Muscle layer of duodenum (tissue), 2 donors: ENCODE measurements around the gene S100A2.

Source experiments
- H3K27ac ChIP-seq: one replicate; pipeline ENCODE4 v1.7.0; 2013; ENCODE audit warnings: mild to moderate bottlenecking, low read length
- H3K27me3 ChIP-seq: one replicate; pipeline ENCODE4 v1.7.0; 2013; ENCODE audit warnings: low read depth, mild to moderate bottlenecking, control low read depth, low read length
- H3K36me3 ChIP-seq, 2 donors: one replicate each; pipeline ENCODE4 v1.7.0; 2013; ENCODE audit warnings: low read length in 2 of 2, control low read depth in 1 of 2, mild to moderate bottlenecking in 1 of 2; ENCODE audit not compliant: insufficient read depth in 2 of 2, control insufficient read depth in 1 of 2
- H3K4me1 ChIP-seq, 2 donors: one replicate each; pipeline ENCODE4 v1.7.0; 2013; ENCODE audit warnings: low read length in 2 of 2, mild to moderate bottlenecking in 2 of 2, control low read depth in 1 of 2, moderate library complexity in 1 of 2; ENCODE audit not compliant: insufficient read depth in 2 of 2, control insufficient read depth in 1 of 2
- H3K4me3 ChIP-seq, 2 donors: one replicate each; pipeline ENCODE4 v1.7.0; 2013; ENCODE audit warnings: low read length in 2 of 2, low read depth in 1 of 2, mild to moderate bottlenecking in 1 of 2
- H3K9me3 ChIP-seq, 2 donors: one replicate each; pipeline ENCODE4 v1.7.0; 2013; ENCODE audit warnings: low read length in 2 of 2, control low read depth in 1 of 2, mild to moderate bottlenecking in 1 of 2; ENCODE audit not compliant: control insufficient read depth in 1 of 2
- donor health status: healthy.

Gene S100A2

GRCh38 chr1:153534925-153535241, 30.8 kb downstream of the S100A2 start:
- Histone ChIP-seq H3K4me1 (peaks cover 28 to 39% of the 10 kb centered on the region in 2 donors), H3K4me3 (peak overlapping the region; percentile 85 to 89), H3K9me3 (no peaks in the 10 kb centered on the region), H3K36me3 (peaks cover 0 to 4% of the 10 kb centered on the region in 2 donors), H3K27ac (peak overlapping the region; percentile 99), H3K27me3 (no peaks in the 10 kb centered on the region)

DNA sequence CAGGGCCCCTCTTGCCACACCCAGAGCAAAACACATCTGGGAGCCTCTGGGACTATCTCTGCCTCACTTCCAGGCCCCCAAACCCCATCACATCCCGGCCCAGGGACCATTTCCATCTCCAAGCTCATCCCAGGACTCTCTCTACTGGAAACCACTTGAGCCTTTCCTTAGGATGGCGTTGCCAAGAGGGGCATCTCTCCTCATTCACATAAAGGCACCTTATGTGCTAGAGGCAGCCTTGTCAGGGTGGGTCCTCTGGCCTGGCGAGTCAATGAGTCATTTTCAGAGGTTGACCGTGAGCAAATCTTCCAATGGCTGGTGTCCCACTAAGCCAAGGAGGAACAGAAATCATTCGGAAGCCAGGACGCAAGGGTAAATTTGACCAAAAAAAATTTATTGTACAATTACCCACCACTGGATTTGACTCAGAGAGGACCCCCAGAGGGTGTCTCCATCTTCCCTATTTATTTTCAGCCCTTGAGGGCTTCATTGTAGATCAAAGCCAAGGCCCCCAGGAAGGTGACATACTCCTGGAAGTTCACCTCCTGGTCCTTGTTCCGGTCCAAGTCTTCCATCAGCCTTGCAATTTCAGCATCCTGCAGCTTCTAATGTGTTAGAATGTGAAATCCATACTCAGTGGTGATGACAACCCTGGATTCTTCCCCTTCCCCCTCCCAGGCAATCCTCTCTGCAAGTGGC, 31.3 kb downstream of the S100A2 start:
- Histone ChIP-seq H3K27ac (peak overlapping the region; percentile 99), H3K4me1 (peaks cover 28 to 39% of the 10 kb centered on the region in 2 donors), H3K27me3 (no peaks in the 10 kb centered on the region), H3K36me3 (peaks cover 0 to 4% of the 10 kb centered on the region in 2 donors), H3K4me3 (peak overlapping the region; percentile 85 to 89), H3K9me3 (no peaks in the 10 kb centered on the region)

- H3K27ac ChIP-seq: peak overlapping the region; percentile 99
- peaks cover 0 to 4% of the 10 kb centered on the region in 2 donors for H3K36me3 ChIP-seq
- H3K4me1 ChIP-seq: peaks cover 28 to 39% of the 10 kb centered on the region in 2 donors
- H3K27me3 ChIP-seq: no peaks in the 10 kb centered on the region
- H3K9me3 ChIP-seq: no peaks in the 10 kb centered on the region
- peak overlapping the region; percentile 85 to 89 for H3K4me3 ChIP-seq
Observed at GRCh38 chr1:153533689-153534201, 31.9 kb downstream of the S100A2 start.

DNA sequence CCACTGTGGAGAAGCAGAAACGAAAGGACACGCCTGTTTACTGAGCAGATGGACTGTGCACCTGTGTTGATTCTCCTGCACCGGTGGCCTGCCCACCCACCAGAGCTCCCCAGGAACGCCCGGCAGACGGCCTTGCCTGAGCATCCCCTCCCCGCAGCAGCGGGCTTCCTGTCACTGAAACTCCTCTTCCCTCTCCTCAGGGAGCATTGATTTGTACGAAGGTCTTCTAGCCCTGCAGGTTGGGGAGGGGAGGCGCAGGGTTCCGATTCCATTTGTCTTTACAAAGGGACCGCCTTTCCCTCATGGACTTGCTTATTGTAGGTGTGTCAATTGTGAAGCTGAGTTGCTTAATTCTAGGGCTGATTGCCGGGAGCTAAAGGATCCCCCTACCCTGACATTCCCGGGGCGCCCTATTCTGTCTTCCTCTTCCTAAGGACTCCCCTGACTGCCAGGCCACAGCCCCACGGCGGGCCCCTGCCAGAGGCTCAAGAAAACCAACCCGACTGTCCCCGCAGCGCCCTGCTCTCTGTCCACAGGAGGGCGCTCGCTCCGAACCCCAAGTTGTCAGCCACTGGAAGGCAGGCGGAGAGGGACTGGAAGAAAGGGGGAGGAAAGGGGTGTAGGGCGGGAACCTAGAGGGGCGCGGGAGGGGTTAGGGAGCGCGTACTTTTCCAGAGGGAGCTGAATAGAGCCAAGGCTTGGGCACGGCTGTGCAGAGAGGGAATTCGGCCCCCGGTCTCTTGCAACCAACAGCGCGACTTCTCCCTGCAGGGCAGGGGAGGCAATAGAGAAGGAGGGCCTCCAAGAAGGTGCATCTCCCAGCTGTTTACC, 32.7 kb downstream of the S100A2 start:
- peaks cover 0 to 4% of the 10 kb centered on the region in 2 donors for H3K36me3 ChIP-seq
- no peaks in the 10 kb centered on the region for H3K9me3 ChIP-seq
- H3K4me3 ChIP-seq: peak overlapping the region; percentile 85 to 89
- H3K4me1 ChIP-seq: peaks cover 28 to 39% of the 10 kb centered on the region in 2 donors
- no peaks in the 10 kb centered on the region for H3K27me3 ChIP-seq
- peak overlapping the region; percentile 99 for H3K27ac ChIP-seq

DNA sequence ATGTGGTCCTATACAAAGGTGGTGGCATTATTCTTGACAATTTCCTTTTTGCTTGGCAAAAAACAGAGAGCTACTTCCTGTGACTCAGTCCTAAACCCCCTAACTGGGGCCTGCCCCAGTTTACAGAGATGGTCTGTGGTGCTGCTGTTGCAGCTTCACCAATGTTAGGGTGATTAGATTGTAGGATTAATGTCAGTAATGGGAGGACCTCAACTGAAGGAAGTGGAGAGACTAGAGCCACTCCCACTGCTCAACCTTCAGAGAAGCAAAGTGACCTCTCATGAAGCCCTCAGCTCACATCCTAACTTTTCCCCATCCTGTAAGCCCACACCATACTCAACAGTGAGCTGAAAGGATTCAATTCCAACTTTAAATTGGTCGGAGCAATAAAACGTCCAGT, 33.5 kb downstream of the S100A2 start:
- Histone ChIP-seq H3K27me3 (no peaks in the 10 kb centered on the region), H3K36me3 (peaks cover 0 to 4% of the 10 kb centered on the region in 2 donors), H3K9me3 (no peaks in the 10 kb centered on the region), H3K4me1 (peaks cover 28 to 39% of the 10 kb centered on the region in 2 donors), H3K27ac (peak overlapping the region; percentile 99), H3K4me3 (peak overlapping the region in 1 of 2 donors; percentile 89)

DNA sequence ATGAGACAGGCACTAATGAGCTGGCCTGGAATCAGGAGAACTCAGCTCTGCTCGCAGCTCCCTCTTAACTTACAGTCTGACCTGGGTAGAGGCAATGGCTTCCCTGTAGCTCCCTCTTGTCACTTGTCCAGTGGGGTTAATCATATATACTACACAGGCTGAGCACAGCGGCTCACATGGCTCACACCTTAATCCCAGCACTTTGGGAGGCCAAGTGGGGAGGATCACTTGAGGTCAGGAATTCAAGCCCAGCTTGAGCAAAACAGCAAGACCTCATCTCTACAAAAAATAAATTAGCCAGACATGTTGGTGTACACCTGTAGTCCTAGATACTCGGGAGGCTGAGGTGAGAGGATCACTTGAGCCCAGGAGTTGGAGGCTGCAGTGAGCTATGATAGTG, 34.0 kb downstream of the S100A2 start:
- Histone ChIP-seq H3K36me3 (peaks cover 0 to 4% of the 10 kb centered on the region in 2 donors), H3K27ac (peak overlapping the region; percentile 99), H3K9me3 (no peaks in the 10 kb centered on the region), H3K27me3 (no peaks in the 10 kb centered on the region), H3K4me3 (no peak overlapping the region), H3K4me1 (peaks cover 28 to 34% of the 10 kb centered on the region in 2 donors)

- Histone ChIP-seq H3K27me3 (no peaks in the 10 kb centered on the region), H3K9me3 (no peaks in the 10 kb centered on the region), H3K4me3 (no peak overlapping the region), H3K4me1 (peaks cover 8 to 10% of the 10 kb centered on the region in 2 donors), H3K36me3 (no peaks in the 10 kb centered on the region), H3K27ac (no peak overlapping the region)
Observed at GRCh38 chr1:153527683-153528040, 38.0 kb downstream of the S100A2 start.

DNA sequence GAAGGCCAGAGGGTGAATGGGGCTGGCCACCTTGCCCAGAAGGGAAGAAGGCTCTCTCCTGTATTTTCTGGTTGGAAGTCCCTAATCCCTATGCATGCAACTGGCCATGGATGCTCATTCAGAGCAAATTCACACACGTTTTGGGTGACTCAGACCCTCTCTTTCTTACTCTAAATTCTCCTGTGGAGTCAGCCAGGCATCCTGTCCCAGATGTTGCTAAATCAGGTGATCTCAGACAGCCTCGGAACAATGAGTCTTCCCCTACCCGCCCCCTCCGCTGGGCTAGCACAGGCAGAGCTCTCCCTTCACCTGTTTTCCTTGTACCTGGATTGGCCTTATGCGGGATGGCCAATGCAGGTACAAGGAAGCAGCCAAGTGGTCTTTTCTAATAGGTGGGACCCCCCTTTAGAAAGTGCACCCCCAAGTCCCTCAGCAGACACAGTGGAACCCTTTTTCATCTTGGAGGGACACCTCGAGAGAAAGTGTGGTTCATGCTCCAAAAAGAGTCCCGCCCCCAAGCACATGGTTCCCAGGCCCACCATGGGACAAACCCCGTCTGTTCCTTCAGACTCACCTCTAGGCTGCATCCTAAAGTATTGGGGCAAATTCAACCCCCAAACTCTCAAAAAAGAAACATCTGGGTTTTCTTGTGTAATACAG, 38.5 kb downstream of the S100A2 start:
- Histone ChIP-seq H3K36me3 (no peaks in the 10 kb centered on the region), H3K27ac (no peak overlapping the region), H3K4me1 (peaks cover 3 to 5% of the 10 kb centered on the region in 2 donors)

DNA sequence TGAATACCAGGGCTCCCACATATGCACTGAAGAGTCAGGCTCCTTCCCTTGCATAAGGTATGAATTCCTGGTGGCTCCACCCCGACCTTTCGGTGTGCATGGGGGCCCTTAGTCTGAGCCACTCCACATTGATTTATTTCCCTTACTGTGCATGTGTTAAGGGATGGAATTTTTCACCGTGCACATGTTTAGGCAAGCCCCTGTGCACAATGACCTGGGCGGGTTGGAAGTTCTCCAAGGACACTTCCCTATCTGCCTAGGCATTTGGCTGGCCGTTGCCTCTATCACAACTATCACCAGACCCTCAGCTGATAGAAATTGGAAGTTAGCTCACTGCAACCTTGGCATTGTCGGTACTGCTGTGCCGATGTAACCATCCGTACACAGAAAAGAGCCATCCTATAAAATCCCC, 39.5 kb downstream of the S100A2 start:
- no peaks in the 10 kb centered on the region for H3K36me3 ChIP-seq
- H3K4me1 ChIP-seq: no peaks in the 10 kb centered on the region
- no peak overlapping the region for H3K4me3 ChIP-seq
- no peaks in the 10 kb centered on the region for H3K27me3 ChIP-seq
- no peak overlapping the region for H3K27ac ChIP-seq
- H3K9me3 ChIP-seq: no peaks in the 10 kb centered on the region

More for the DNA sequence above, 38.5 kb downstream of the S100A2 start:
- Histone ChIP-seq H3K4me3 (no peak overlapping the region), H3K9me3 (no peaks in the 10 kb centered on the region), H3K27me3 (no peaks in the 10 kb centered on the region)

DNA sequence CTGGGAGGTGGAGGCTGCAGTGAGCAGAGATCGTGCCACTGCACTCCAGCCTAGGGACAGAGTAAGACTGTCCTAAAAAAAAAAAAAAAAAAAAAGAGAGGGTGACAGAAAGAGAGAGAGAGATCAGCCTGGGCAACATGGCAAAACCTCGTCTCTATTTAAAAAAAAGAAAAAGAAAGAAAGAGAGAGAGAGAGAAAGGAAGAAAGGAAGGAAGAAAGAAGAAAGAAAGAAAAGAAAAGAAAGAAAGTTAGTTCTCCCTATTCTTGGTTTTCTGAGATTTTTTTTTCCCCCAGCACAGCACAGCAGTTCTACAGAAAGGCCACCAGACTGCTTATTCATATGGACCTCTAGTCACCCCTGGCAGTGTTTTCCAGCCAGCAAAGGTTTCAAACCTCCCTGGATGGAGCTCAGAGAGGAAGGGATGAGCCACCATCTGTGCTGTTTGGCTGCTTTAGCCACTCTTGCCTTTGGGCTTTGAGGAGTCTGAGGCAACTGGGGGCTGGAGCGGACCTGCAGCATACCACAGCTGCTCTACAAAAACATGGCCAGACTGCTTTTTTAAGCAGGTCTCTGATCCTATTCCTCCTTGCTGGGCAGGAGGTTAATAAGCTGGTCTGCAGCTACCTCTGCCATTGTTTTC, 40.4 kb downstream of the S100A2 start:
- Histone ChIP-seq H3K27ac (no peak overlapping the region), H3K36me3 (no peaks in the 10 kb centered on the region), H3K9me3 (no peaks in the 10 kb centered on the region), H3K4me3 (no peak overlapping the region), H3K27me3 (no peaks in the 10 kb centered on the region), H3K4me1 (no peaks in the 10 kb centered on the region)
